ENCODE data around the gene SLC12A7.
"Not testable (repeated sequence)": the region's sequence is repeated elsewhere in the genome, so short reads cannot be mapped to it uniquely, and the experiment has no call there.

SLC12A7 gene

GRCh38 chr5:1026700-1027621 lies 84.9 kb downstream of the SLC12A7 start:
- DNase-seq (ENCODE audit: low read depth in 3 of 3, low spot score in 1 of 3): no peak

GRCh38 chr5:1021969-1022336 lies 89.9 kb downstream of the SLC12A7 start:
- DNase-seq (ENCODE audit: low read depth in 3 of 3, low spot score in 1 of 3): not testable (repeated sequence)

GRCh38 chr5:1021136-1021968 lies 90.5 kb downstream of the SLC12A7 start:
- DNase-seq (ENCODE audit: low read depth in 3 of 3, low spot score in 1 of 3): no peak

- no peak for DNase-seq (ENCODE audit: low read depth in 3 of 3, low spot score in 1 of 3)
Observed at GRCh38 chr5:1020452-1020961, 91.4 kb downstream of the SLC12A7 start.

GRCh38 chr5:1019001-1019905 lies 92.6 kb downstream of the SLC12A7 start:
- no peak for DNase-seq (ENCODE audit: low read depth in 3 of 3, low spot score in 1 of 3)

GRCh38 chr5:1018596-1018995 lies 93.3 kb downstream of the SLC12A7 start:
- no peak for DNase-seq (ENCODE audit: low read depth in 3 of 3, low spot score in 1 of 3)

GRCh38 chr5:1017691-1018455 lies 94.0 kb downstream of the SLC12A7 start:
- DNase-seq (ENCODE audit: low read depth in 3 of 3, low spot score in 1 of 3): no peak

GRCh38 chr5:1017056-1017455 lies 94.8 kb downstream of the SLC12A7 start:
- DNase-seq (ENCODE audit: low read depth in 3 of 3, low spot score in 1 of 3): no peak

GRCh38 chr5:1016476-1016875 lies 95.4 kb downstream of the SLC12A7 start:
- DNase-seq (ENCODE audit: low read depth in 3 of 3, low spot score in 1 of 3): no peak

- no peak for DNase-seq (ENCODE audit: low read depth in 3 of 3, low spot score in 1 of 3)
Observed at GRCh38 chr5:1016036-1016435, 95.8 kb downstream of the SLC12A7 start.

- no peak for DNase-seq (ENCODE audit: low read depth in 3 of 3, low spot score in 1 of 3)
Observed at GRCh38 chr5:1015507-1015906, 96.4 kb downstream of the SLC12A7 start.

- no peak for DNase-seq (ENCODE audit: low read depth in 3 of 3, low spot score in 1 of 3)
Observed at GRCh38 chr5:1014781-1015221, 97.1 kb downstream of the SLC12A7 start.

GRCh38 chr5:1014346-1014745 lies 97.5 kb downstream of the SLC12A7 start:
- no peak for DNase-seq (ENCODE audit: low read depth in 3 of 3, low spot score in 1 of 3)

GRCh38 chr5:1013948-1014301 lies 97.9 kb downstream of the SLC12A7 start:
- DNase-seq (ENCODE audit: low read depth in 3 of 3, low spot score in 1 of 3): no peak

GRCh38 chr5:1013238-1013947 lies 98.5 kb downstream of the SLC12A7 start:
- DNase-seq (ENCODE audit: low read depth in 3 of 3, low spot score in 1 of 3): no peak

- DNase-seq (ENCODE audit: low read depth in 3 of 3, low spot score in 1 of 3): no peak
Observed at GRCh38 chr5:1012900-1013237, 99.0 kb downstream of the SLC12A7 start.

- DNase-seq (ENCODE audit: low read depth in 3 of 3, low spot score in 1 of 3): no peak
Observed at GRCh38 chr5:1012313-1012841, 99.5 kb downstream of the SLC12A7 start.

- DNase-seq (ENCODE audit: low read depth in 3 of 3, low spot score in 1 of 3): no peak
Observed at GRCh38 chr5:1011741-1012312, 100.0 kb downstream of the SLC12A7 start.

GRCh38 chr5:1011226-1011631 lies 100.6 kb downstream of the SLC12A7 start:
- peak in 1 of 3 donors; percentile 31 for DNase-seq (ENCODE audit: low read depth in 3 of 3, low spot score in 1 of 3)
